HepG2 (cell line): ENCODE data around the gene MYO9A. TPM values are rescaled to one million over a fixed set of nuclear protein-coding genes. Genes with fewer than 3 reads are reported as not detected.

ENCODE experiments used
- ATAC-seq: fragments of 200-7000 bp; cut with Tn5 transposase; 3 replicates; pipeline ENCODE4 v1.9.1; 2020; ENCODE audit warnings: mild to moderate bottlenecking, moderate library complexity
- BruUV-seq: library from RNA; stranded (reverse); fragments of 400-500 nt; replicated peaks from 2 replicates; lab custom pipeline; 2021; lab: Mats Ljungman, UMichigan
- CTCF ChIA-PET: fragments of 300-600 bp; formaldehyde crosslinking; extraction: SDS; loops from one replicate; lab custom pipeline; 2021; ENCODE audit warnings: low total read pairs, inconsistent platforms, low intra/inter-chr PET ratio; lab: Yijun Ruan, JAX
- POLR2A ChIA-PET: fragments of 350-600 bp; sonication (Branson Sonifier 250); formaldehyde crosslinking; loops from one replicate; lab custom pipeline; 2020; ENCODE audit warnings: antibody characterized with exemption, inconsistent platforms; lab: Yijun Ruan, JAX
- DNase-seq: peaks from one replicate; pipeline ENCODE4 v3.0.0-alpha.2; 2015; ENCODE audit warnings: low spot score
- FAIRE-seq: peaks from 3 replicates; lab custom pipeline; 2011; peaks lifted over from hg19 to GRCh38; lab: Jason Lieb, UNC
- H2AFZ ChIP-seq: one replicate; pipeline ENCODE4 v1.6.1; 2011; ENCODE audit warnings: low read length, inconsistent platforms
- H3K27ac ChIP-seq: fragments of 300-600 bp; 3 replicates; pipeline ENCODE4 v1.8.0; 2011; ENCODE audit warnings: mixed run types, mild to moderate bottlenecking, mixed read lengths, low read length, inconsistent platforms; ENCODE audit not compliant: insufficient read depth; ENCODE audit errors: extremely low read length
- H3K27me3 ChIP-seq, 2 experiments: fragments of 200-600 bp in 1 of 2; 2 replicates in 1 of 2; 3 replicates in 1 of 2; pipeline versions ENCODE4 v1.6.0 to v1.8.0; 2011; ENCODE audit warnings: low read length in 2 of 2, mild to moderate bottlenecking in 2 of 2, moderate library complexity in 2 of 2, inconsistent platforms in 1 of 2; ENCODE audit not compliant: insufficient read depth in 2 of 2, control insufficient read depth in 1 of 2
- H3K36me3 ChIP-seq, 2 experiments: fragments of 200-600 bp in 1 of 2; replicated peaks in 1 of 2; 2 replicates in 1 of 2; 3 replicates in 1 of 2; pipeline versions ENCODE4 v1.5.1 to v1.8.0; 2011; ENCODE audit warnings: low read length in 2 of 2, inconsistent platforms in 1 of 2; ENCODE audit not compliant: insufficient read depth in 2 of 2, control insufficient read depth in 1 of 2
- H3K4me1 ChIP-seq: 2 replicates; pipeline ENCODE4 v1.5.1; 2012; ENCODE audit warnings: low read length, inconsistent platforms; ENCODE audit not compliant: insufficient read depth
- H3K4me2 ChIP-seq: 2 replicates; pipeline ENCODE4 v1.6.0; 2011; ENCODE audit warnings: low read depth, low read length, inconsistent platforms
- H3K4me3 ChIP-seq, 3 experiments: fragments of 200-600 bp in 1 of 3; sonication (generic), shearing (Covaris generic) in 1 of 3; replicated peaks in 1 of 3; 2 replicates each; pipeline ENCODE4 v1.5.1; 2011 to 2016; ENCODE audit warnings: low read length in 3 of 3, inconsistent platforms in 2 of 3, low read depth in 2 of 3, mild to moderate bottlenecking in 2 of 3, control low read depth in 1 of 3, mixed read lengths in 1 of 3; ENCODE audit not compliant: insufficient read depth in 1 of 3
- H3K79me2 ChIP-seq: one replicate; pipeline ENCODE4 v1.6.1; 2011; ENCODE audit warnings: low read length, inconsistent platforms; ENCODE audit not compliant: insufficient read depth
- H3K9ac ChIP-seq: 2 replicates; pipeline ENCODE4 v1.6.0; 2011; ENCODE audit warnings: mild to moderate bottlenecking, low read depth, low read length, inconsistent platforms; ENCODE audit not compliant: insufficient read depth
- H3K9me3 ChIP-seq: 2 replicates; pipeline ENCODE4 v1.5.1; 2012; ENCODE audit warnings: mild to moderate bottlenecking, low read length
- H4K20me1 ChIP-seq: 2 replicates; pipeline ENCODE4 v1.6.0; 2011; ENCODE audit warnings: inconsistent platforms, mild to moderate bottlenecking, low read length, moderate library complexity; ENCODE audit not compliant: insufficient read depth
- GLI4 ChIP-seq: sonication (generic); formaldehyde crosslinking; IDR thresholded peaks from 2 replicates; pipeline ENCODE4 v1.5.1; 2020; ENCODE audit warnings: missing genetic modification reagents, mild to moderate bottlenecking, moderate library complexity, borderline replicate concordance
- HNRNPUL1 ChIP-seq: fragments of 200-400 bp; formaldehyde crosslinking; IDR thresholded peaks from 2 replicates; pipeline ENCODE4 v1.6.1; 2017; ENCODE audit warnings: low read depth, mild to moderate bottlenecking, low read length, moderate library complexity
- RAD21 ChIP-seq: fragments of 450-650 bp; formaldehyde crosslinking; IDR thresholded peaks from 2 replicates; pipeline ENCODE4 v1.5.0; 2020; ENCODE audit warnings: mild to moderate bottlenecking
- TARDBP ChIP-seq: sonication (generic); formaldehyde crosslinking; IDR thresholded peaks from 2 replicates; pipeline ENCODE4 v1.8.0; 2022; ENCODE audit warnings: mild to moderate bottlenecking, missing genetic modification reagents
- ZNF556 ChIP-seq: sonication (generic); formaldehyde crosslinking; IDR thresholded peaks from 2 replicates; pipeline ENCODE4 v1.4.0; 2020; ENCODE audit warnings: mild to moderate bottlenecking, missing genetic modification reagents, borderline replicate concordance
- WGBS: methylation state at CpG from one replicate; pipeline ENCODE4 v1.1.6; 2017; ENCODE audit warnings: low lambda C conversion rate; 5-methylcytosine and 5-hydroxymethylcytosine counted together
- in situ Hi-C: cut with HindIII; loops from 2 replicates; pipeline ENCODE4 v1.10.0; 2017; ENCODE audit warnings: low pct_unique_long_range_greater_than_20kb; ENCODE audit not compliant: extremely low pct_ligation_motif_present
- intact Hi-C: fragments of 100-400 bp; cut with micrococcal nuclease; formaldehyde crosslinking; loops from one replicate; pipeline ENCODE4 v1.10.0; 2022; ENCODE audit not compliant: unreplicated experiment
- polyA plus RNA-seq, 8 experiments: library from polyadenylated mRNA; depleted of rRNA in 3 of 8; stranded (reverse) in 7 of 8; unstranded in 1 of 8; fragments of >200 nt; fragmentation: Illumina TruSeq in 4 of 8; extraction: Trizol in 4 of 8; gene quantifications; 2 replicates each; pipeline versions ENCODE4 v1.2.1 to v1.2.3, GENCODE V29; 2011 to 2016; ENCODE audit warnings: low read depth in 4 of 8, missing spikeins in 1 of 8, mixed read lengths in 1 of 8; ENCODE audit not compliant: insufficient read depth in 1 of 8
- total RNA-seq, 5 experiments: library from RNA; depleted of rRNA; stranded (reverse); fragments of >200 nt; fragmentation: Illumina TruSeq; extraction: Trizol; gene quantifications; 2 replicates each; pipeline ENCODE4 v1.2.3, GENCODE V29; 2016; ENCODE audit warnings: low read depth in 1 of 5
- TF ChIP-seq, protein P1 (sequence below): sonication (generic); formaldehyde crosslinking; IDR thresholded peaks from 2 replicates; pipeline ENCODE4 v1.8.1; 2022; ENCODE audit warnings: low read depth, mild to moderate bottlenecking, missing genetic modification reagents

MYO9A gene
- total and polyA plus RNA-seq, 2 of the 13 experiments (the other 11 are each of a cell fraction or from before 2014, with no cell fraction given) = 4.8 to 15.3 TPM

GRCh38 chr15:72092006-72092405 lies 25.9 kb downstream of the MYO9A start (continued):
- no peak for TF ChIP-seq ZNF556 (CRISPR knock-in tag)
- TF ChIP-seq TARDBP (CRISPR knock-in tag) = no peak

DNA sequence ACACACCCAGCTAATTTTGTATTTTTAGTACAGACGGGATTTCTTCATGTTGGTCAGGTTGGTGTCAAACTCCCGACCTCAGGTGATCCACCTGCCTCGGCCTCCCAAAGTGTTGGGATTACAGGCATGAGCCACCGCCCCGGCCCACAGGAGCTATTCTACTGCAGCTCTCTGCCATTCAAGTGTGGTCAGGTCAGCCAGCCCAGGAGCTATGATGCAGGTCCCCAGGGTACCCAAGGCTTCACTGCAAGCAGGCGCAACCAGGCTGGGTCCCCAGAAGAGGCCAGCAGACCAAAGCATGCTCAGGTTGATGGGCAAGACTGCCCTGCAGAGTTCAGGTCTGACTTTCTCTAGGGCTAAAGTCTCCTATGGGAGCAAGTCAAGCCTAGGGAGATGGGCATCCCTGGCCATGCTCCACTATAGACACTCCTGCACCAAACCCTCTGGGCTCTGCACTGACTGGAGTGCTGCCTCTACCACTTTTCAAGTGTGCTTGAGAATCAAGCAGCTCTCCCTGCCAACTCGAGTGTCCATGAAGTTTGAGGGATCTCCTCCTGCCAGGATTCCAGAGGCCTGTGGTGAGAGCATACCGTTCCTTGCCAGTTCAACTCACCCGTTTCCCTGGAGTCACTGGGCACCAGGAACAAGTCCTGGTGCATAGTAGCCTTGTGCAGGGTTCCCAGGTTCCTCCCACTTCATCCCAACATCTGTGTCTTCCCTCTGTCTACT lies 30.9 kb downstream of the MYO9A start:
- ATAC-seq (no peak), DNase-seq (no peak), FAIRE-seq (no peak)
- Histone ChIP-seq H3K9me3 (no peaks in the 10 kb centered on the region), H2AFZ (no peak overlapping the region), H3K4me2 (no peak overlapping the region), H3K9ac (no peak overlapping the region), H3K4me1 (no peaks in the 10 kb centered on the region), H3K4me3 (no peak overlapping the region), H3K27me3 (no peaks in the 10 kb centered on the region), H3K79me2 (no peaks in the 10 kb centered on the region), H4K20me1 (no peaks in the 10 kb centered on the region), H3K27ac (no peak overlapping the region), H3K36me3 (no peaks in the 10 kb centered on the region)
- ChIA-PET POLR2A (no interaction called here), CTCF (no interaction called here)
- 89% methylated on average over 7 of the region's 9 CpGs for WGBS
- TF ChIP-seq GLI4 (CRISPR knock-in tag) (no peak), RAD21 (CRISPR knock-in tag) (no peak), HNRNPUL1 (no peak)
- TF ChIP-seq, protein P1, sequence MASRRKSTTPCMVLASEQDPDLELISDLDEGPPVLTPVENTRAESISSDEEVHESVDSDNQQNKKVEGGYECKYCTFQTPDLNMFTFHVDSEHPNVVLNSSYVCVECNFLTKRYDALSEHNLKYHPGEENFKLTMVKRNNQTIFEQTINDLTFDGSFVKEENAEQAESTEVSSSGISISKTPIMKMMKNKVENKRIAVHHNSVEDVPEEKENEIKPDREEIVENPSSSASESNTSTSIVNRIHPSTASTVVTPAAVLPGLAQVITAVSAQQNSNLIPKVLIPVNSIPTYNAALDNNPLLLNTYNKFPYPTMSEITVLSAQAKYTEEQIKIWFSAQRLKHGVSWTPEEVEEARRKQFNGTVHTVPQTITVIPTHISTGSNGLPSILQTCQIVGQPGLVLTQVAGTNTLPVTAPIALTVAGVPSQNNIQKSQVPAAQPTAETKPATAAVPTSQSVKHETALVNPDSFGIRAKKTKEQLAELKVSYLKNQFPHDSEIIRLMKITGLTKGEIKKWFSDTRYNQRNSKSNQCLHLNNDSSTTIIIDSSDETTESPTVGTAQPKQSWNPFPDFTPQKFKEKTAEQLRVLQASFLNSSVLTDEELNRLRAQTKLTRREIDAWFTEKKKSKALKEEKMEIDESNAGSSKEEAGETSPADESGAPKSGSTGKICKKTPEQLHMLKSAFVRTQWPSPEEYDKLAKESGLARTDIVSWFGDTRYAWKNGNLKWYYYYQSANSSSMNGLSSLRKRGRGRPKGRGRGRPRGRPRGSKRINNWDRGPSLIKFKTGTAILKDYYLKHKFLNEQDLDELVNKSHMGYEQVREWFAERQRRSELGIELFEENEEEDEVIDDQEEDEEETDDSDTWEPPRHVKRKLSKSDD = no peak
- intact Hi-C loops = no loop called here
- BruUV-seq = no TSS peak
- in situ Hi-C loops = no loop called here
